GM06990 (cell line): ENCODE measurements around the gene FOXD1.
"Not testable (repeated sequence)": the region's sequence is repeated elsewhere in the genome, so short reads cannot be mapped to it uniquely, and the experiment has no call there.

Experiments
- DNase-seq: peaks from one replicate; pipeline ENCODE4 v3.0.0-alpha.2; 2011; ENCODE audit not compliant: insufficient read length; ENCODE audit errors: extremely low read depth
- H3K27me3 ChIP-seq: replicated peaks from 2 replicates; pipeline ENCODE4 v1.6.0; 2011; ENCODE audit warnings: low read length; ENCODE audit not compliant: control insufficient read depth, insufficient read depth
- H3K36me3 ChIP-seq: 2 replicates; pipeline ENCODE4 v1.5.1; 2011; ENCODE audit warnings: low read length; ENCODE audit not compliant: control insufficient read depth, insufficient read depth
- H3K4me3 ChIP-seq: replicated peaks from 2 replicates; pipeline ENCODE4 v1.5.1; 2011; ENCODE audit warnings: low read depth, mild to moderate bottlenecking, control low read depth, low read length
- TF ChIP-seq, protein P1 (sequence below): IDR thresholded peaks from 2 replicates; pipeline ENCODE4 v1.5.1; 2011; ENCODE audit warnings: low read length, control low read depth, mild to moderate bottlenecking, inconsistent platforms; ENCODE audit not compliant: insufficient read depth, poor library complexity, severe bottlenecking

The FOXD1 gene

DNA sequence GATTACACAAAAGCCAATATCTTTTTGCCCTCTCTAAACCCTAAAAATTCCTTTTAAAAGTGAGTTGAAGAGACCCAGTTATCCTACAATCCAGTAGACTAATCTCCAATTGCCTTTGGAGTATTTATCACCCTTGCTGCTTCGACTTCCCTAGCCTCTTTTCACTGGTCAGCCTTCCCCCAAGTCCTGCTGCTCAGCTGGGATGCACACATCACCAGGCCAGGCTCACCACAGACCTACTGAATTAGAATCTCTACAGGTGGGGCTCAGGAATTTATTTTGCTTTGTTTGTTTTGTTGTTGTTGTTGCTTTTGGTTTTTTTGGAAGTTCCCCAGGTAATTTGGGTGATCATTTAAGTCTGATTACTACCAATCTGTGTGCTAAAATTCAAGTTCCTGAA, 11.6 kb upstream of the FOXD1 start:
- TF ChIP-seq, protein P1, sequence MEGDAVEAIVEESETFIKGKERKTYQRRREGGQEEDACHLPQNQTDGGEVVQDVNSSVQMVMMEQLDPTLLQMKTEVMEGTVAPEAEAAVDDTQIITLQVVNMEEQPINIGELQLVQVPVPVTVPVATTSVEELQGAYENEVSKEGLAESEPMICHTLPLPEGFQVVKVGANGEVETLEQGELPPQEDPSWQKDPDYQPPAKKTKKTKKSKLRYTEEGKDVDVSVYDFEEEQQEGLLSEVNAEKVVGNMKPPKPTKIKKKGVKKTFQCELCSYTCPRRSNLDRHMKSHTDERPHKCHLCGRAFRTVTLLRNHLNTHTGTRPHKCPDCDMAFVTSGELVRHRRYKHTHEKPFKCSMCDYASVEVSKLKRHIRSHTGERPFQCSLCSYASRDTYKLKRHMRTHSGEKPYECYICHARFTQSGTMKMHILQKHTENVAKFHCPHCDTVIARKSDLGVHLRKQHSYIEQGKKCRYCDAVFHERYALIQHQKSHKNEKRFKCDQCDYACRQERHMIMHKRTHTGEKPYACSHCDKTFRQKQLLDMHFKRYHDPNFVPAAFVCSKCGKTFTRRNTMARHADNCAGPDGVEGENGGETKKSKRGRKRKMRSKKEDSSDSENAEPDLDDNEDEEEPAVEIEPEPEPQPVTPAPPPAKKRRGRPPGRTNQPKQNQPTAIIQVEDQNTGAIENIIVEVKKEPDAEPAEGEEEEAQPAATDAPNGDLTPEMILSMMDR, result no peak
- no peak for DNase-seq
- H3K27me3 ChIP-seq, result no peaks in the 10 kb centered on the region; the same call in 1 of the 2 replicates
- no peaks in the 10 kb centered on the region for H3K36me3 ChIP-seq
- no peak overlapping the region for H3K4me3 ChIP-seq

DNA sequence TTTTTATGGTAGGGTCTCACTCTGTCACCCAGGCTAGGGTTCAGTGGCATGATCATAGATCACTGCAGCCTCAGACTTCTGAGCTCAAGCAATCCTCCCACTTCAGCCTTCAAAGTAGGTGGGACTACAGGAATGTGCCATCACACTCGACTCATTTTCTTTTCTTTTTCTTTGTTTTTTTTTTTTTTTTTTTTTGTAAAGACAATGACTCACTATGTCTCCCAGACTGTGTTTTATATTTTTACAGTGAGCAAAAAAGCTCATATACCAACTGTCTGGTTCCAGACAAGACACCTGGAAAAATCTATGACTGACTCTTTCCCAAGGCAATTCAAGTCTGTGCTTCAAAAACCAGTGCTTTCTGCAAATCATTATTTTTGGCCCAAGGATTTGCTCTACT, 10.8 kb upstream of the FOXD1 start:
- Histone ChIP-seq H3K27me3 (no peaks in the 10 kb centered on the region; the same call in 1 of the 2 replicates), H3K36me3 (no peaks in the 10 kb centered on the region), H3K4me3 (no peak overlapping the region)
- TF ChIP-seq, protein P1, result no peak
- no peak for DNase-seq

DNA sequence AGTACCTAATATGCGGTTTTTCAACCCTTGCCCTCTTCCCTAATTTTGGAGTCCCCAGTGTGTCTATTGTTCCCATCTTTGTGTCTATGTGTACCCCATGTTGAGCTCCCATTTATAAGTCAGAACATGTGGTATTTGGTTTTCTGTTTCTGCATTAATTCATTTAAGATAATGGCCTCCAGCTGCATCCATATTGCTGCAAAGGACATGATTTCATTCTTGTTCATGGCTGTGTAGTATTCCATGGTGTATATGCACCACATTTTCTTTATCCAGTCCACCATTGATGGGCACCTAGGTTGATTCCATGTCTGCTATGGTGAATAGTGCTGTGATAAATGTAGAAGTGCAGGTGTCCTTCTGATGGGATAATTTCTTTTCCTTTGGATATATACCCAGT, 7.9 kb upstream of the FOXD1 start:
- H3K4me3 ChIP-seq, H3K27me3 ChIP-seq, DNase-seq, H3K36me3 ChIP-seq: not testable (repeated sequence)

DNA sequence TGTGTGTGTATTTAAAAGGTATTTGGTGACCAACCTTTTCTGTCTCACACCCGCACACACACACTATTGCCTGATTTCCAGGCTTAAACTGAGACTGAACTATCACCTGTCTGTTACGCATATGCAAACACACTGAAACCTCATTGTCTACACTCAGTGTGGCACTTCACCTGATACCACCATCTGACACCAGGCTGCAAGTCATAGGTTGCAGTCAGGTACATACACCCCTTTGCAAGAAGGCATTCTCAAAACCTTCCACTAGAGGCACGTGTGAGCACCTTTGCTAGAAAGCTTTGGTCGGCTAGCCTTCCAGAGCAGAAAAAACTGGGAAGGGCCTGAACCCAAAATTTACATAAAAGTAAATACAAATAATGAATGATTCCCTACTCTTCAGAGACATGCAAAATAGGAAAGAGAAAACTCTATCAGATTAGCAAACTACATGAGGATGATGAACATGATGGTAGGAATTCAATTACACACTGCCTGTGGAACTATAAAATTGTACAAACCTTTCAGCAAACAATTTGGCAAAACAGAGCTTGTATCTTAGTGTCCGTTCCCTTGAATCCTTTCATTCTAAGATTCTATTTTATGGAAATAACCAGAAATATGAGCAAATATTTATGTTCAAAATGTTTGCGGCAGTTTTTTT, 5.9 kb upstream of the FOXD1 start:
- Histone ChIP-seq H3K27me3 (peaks cover 4% of the 10 kb centered on the region), H3K4me3 (no peak overlapping the region), H3K36me3 (no peaks in the 10 kb centered on the region)
- TF ChIP-seq, protein P1, result peak; percentile 88
- no peak for DNase-seq

DNA sequence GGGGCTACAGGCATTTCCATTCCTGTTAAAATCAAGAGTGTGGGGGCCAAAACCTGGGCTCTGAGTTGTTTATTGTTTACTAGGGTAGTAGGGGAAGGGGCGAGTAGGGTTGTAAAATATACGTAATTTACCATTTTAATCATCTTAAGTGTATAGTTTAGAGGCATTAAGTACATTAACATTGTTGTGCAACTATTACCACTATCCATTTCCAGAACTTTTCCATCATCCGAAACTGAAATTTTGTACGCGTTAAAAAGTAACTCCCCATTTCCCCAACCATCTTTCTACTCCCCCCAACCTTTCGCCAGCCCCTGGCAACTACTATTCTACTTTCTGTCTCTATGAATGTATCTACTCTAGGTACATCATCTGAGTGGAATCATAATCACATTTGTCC, 3.6 kb upstream of the FOXD1 start:
- H3K27me3 ChIP-seq, result peaks cover 6% of the 10 kb centered on the region
- no peaks in the 10 kb centered on the region for H3K36me3 ChIP-seq
- TF ChIP-seq, protein P1, result no peak
- DNase-seq, result no peak
- no peak overlapping the region for H3K4me3 ChIP-seq

DNA sequence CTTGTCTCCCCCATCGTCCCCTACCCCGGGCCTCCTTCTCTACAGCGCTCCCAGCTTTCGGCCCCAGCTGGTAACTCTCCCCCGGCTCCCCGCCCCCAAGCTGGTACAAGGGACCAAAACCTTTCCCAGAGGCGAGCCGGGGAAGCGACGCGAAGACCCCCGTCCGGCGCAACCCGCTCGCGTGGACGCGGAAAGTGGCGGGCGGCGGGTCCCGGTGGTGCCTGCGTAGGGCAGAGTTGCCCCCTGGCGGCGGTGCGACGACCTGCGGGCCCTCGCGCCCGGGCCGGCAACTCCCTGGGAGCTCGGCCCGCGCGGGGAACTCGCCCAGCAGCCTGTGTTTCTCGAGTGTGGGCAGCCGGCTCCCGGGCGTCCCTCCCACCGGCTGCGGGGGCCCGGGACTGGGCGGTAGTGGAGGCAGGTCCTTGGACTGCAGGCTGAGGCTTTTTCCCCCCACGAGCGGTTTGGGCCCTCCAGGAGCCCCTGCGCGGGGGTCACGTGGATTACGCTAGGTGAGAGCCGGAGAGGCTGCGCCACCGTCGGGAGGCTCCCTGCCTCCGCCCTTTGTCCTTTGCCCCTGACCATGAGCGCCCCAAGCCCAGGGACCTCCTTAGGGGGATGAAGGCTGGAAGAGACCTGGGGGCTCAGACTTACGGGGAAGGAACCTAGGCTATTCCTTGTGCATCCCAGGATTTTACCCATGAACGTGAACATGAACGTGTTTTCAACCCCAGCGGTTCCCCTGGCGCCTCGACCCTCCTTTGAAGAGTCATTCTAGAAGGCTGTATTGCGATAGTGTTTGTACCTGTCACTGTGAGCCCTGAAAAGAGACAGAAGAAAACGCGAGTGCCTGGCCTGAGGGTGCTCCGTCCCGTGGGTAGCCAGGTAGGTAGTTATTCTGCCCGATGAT, 2.9 kb upstream of the FOXD1 start:
- DNase-seq, result peak; percentile 64
- no peaks in the 10 kb centered on the region for H3K36me3 ChIP-seq
- H3K4me3 ChIP-seq, result no peak overlapping the region
- TF ChIP-seq, protein P1, result peak; percentile 43
- H3K27me3 ChIP-seq, result peaks cover 6% of the 10 kb centered on the region
